Kidney glomerular epithelial cell (primary cell): ENCODE data around the gene UBE2Q1.

Experiments used
- DNase-seq: peaks from one replicate; lab custom pipeline; 2025; lab: John Stamatoyannopoulos, UW

The UBE2Q1 gene

DNA sequence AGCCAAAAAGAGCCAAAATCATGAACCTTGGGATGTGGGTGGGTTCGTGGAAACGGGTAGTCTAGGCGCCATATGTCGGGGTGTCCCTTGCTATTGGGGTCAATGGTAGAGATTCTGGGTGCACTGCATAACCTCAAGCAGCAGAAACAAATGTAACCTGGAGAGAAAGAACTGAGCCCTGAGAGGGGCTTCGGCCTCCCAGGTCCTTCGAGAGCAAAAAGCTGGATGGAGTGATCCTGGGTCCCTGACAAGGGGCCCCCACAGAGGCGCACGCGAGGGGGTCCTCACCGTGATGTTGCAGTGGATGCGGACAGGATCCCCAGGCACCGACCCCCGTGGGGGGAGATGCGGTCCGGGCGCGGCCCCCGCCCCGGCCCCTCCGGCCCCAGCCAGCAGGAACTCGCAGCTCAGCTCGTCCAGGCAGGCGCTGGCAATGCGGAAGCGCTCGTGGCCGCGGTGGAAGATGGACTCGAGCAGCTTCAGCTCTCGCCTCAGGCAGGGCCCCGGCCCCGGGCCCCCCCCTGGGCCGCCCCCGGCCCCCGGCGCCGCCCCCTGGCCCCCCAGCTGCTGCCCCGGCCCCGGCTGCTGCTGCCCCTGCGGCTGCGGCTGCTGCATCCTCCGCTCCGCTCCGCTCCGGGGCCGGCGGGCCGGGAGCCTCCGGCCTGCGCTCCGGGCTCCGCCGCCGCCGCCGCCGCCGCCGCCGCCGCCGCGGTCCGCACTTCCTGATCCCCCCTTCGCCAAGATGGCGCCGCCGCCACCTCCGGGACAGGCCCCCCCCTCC is at the start of gene UBE2Q1:
Gene UBE2Q1, minus strand, starts transcription at position 724 of the 781 bp plus-strand sequence. Its CDS starts 109 bp downstream, at position 615.
- DNase-seq: no peak

DNA sequence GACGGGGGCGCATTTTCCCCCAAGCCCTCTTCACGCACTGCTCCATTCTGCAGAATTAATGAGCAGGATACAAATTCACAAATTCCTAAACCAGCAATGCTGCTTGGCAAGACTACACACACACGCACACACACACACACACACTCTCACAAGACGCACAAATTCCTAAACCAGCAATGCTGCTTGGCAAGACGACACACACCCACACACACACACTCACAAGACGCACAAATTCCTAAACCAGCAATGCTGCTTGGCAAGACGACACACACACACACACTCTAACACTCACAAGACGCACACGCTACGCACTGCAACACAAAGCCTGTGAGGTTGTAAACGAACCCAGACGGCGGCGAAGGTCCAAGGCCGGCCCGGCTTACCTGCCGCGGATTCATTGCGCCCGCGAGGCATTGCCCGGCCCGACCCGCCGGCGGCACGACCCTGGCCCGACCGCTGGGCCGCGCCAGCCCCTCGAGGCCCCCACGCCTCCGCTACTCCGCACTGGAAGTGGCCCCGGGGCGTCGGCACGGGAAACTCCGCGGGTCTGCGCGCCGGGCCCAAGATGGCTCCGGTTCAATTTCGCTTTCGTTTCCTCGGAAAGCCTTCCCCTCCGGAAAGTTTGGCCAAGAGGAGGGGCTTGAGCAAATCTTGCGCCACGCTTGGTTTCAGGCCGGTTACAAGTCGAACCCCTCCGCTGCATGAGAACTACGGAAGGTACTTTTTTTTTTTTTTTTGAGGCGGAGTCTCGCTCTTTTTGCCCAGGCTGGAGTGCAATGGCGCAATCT is 49.3 kb upstream of the UBE2Q1 start, which contains the start of gene ADAR:
Gene ADAR, minus strand, starts transcription at position 578 of the 788 bp plus-strand sequence. Its CDS starts 180 bp downstream, at position 398.
- peak; percentile 81 for DNase-seq

DNA sequence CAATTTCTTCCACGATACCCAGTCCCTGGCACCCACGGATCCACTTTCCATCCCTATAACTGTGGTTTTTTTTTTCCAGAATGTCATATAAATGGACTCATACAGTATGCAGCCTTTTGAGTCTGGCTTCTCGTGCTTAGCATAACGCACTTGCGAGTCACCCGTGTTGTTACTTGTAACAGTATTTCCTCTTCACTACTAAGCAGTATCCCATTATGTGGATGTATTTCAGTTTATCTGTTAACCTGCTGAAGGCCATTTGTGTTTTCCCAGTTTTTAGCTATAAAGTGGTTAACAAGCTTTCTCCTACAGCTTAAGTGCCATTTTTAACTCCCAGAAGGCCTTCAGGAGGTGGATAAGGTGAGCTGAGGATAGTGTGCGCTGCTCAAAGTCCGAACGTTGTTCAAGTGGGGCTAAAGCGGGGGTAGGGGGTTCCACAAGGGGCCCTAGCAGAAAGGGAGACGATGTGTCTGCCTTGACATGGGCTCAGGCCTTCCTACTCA is 48.7 kb upstream of the UBE2Q1 start:
- DNase-seq: no peak

DNA sequence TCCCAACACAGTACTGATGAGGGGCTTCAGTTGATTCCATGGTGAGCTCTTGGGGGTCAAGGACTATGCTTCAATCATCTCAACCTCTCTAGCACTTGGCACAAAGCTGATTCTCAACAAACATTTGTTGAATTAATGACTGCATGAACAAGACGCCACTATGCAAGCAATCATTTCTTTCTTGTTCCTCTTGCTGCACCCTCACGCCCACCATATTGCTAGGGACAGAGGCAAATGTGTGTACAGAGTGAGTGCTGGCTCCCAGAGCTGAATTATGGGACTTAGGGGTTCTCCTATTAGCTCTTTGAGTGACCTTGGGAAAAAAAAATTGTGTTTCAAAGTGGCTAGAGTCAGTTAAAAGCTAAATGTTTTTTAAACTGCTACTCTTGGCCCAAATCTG is 47.1 kb upstream of the UBE2Q1 start:
- no peak for DNase-seq

DNA sequence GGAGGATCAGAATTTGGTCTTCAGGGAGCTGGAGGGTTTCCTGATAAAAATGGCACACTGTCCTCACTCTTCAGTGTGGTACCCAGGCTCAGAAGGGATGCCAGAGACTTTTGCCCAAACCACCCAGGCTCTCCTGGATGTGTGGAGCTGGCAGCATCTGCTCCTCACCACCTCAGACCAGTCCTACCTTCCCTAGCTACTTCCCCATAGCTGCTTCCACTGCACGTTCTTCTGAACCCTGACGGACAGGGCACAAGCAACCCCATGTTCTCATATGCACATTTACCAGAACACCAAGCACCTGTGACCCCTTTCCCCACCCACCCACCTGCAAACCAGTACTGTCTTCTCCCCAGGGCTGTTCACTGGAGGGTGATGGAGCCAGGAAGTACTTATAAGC is 44.9 kb upstream of the UBE2Q1 start:
- DNase-seq: no peak

DNA sequence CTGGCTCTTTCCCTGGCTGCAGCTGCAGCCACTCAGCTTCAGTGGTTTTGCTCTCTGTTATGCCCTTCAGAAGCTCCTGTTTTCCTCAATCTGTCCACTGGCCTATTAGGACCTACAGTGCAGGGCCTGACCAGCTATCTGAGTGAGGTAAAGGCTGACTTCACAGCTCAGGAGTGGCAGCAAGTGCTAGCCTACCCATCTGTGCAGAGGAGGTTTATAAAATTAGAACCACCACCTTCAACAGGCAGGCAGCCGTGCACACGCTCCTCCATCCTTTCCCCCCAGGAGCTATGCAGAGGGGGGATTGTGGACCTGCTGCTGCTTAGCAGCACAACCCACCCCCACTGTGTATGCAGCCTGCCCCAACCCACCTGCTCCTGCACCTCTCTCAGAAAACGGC is 41.2 kb upstream of the UBE2Q1 start:
- DNase-seq: no peak

DNA sequence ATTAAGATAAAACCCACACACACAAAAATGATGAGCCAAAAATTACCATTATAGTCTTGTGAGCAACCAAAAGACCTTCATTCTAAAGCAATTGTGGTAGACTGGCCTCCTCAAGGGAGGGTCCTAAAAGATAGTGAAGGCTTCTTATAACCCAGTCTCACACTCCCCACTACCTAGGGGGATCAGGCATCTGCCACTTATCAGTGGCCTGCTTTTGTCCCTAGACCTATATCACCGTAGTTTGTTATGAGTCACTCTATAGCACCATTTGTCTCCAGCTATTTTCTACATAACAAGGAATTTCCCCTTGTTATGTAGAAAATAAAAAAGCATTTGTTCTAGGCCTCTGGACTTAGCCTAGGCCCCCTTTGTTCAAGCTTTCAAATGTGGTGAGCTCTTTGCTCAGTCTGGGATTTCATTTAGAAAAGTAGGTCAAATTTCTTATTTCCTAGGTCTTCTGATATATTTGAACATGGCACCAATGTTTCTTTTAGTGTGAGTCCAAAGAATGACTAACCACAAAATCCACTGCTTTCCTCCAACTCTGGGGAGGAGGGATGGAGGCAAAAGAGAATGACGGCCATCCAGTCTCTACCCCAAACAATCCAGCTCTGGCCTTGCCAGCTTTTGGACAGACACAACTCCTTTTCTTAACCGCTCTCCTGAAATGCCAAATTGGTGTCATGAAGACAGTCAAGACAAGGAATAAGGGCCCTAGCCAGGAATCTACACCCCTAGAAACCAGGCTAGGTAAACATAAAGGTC is 40.6 kb upstream of the UBE2Q1 start:
- DNase-seq: no peak

DNA sequence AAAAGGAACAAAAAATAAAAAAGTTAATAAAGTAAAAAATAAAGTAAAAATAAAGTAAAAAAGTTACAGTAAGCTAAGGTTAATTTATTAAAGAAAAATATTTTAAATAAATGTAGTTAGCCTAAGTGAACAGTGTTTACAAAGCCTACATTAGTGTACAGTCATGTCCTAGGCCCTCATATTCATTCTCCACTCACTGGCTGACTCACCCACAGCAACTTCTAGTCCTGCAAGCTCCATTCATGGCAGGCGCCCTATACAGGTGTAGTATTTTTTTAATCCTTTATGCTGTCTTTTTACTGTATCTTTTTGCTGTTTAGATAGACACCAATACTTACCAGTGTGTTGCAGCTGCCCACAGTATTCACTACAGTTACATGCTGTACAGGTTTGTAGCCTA is 37.2 kb upstream of the UBE2Q1 start:
- peak; percentile 41 for DNase-seq

DNA sequence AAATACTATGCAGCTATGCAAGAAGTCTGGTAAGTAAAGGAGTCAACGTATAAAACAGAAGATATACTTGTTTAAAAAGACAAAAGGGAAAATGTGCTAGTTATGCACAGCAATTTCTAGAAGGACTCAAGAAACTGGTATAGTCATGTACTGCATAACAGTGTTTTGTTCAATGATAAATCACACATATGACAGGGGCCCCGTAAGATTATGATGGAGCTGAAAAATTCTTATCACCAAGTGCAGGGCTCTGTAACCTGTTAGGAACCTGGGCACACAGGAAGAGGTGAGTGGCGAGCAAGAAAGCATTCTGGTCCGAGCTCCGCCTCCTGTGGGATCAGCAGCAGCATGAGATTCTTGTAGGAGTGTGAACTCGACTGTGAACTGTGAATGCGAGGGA is 36.3 kb upstream of the UBE2Q1 start:
- DNase-seq: no peak

DNA sequence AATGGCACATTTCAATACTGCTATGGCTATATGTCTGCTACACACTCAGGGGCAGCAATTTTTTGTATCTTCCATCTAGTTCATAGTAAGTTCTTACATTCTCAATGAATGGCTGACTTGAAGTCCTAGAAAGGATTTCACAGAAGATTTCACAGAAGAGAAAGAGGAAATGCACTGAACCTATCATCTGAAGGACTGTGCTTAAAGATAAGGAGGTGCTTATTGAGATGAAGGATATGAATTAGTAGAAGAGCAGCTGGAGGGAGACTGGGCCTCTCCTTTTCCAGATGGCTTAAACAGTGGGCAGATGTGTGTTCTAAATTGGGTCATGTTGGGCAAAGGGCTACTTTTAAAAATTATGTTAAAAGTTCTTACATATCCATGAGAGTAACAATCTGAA is 34.9 kb upstream of the UBE2Q1 start:
- no peak for DNase-seq

DNA sequence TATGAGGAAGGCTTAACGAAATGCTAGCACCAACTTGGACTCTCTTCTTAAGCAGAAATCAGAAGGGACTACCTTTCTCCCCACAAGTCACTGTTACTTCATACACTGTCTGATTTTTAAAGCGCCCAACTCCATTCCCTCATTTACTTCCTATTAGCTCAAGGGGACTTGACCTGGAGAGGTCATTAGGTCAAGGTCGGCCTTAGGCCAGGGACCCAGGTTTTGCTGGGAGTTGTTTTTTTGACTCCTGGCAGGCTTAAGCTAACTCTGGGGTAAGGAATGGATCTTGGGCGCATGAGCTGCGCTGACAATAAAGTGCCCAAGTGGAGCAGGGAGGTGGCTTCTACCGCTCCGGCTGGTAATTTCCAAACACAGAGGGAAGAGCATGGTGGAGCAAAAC is 32.7 kb upstream of the UBE2Q1 start:
- no peak for DNase-seq

DNA sequence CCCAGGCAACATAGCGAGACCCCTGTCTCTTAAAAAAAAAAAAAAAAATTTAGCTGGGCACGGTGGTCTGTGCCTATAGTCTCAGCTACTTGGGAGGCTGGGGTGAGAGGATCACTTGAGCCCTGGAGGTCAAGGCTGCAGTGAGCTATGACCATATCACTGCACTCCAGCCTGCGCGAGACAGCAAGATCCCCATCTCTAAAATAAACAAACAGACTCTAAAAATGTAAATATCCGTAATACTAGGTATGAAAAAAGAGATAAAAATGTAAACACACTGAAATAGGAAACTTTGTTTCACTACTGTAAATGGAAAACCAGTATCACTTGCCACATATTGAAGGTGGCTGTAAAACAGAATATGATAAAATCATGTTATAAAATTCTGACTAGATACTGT is 32.3 kb upstream of the UBE2Q1 start:
- DNase-seq: no peak

DNA sequence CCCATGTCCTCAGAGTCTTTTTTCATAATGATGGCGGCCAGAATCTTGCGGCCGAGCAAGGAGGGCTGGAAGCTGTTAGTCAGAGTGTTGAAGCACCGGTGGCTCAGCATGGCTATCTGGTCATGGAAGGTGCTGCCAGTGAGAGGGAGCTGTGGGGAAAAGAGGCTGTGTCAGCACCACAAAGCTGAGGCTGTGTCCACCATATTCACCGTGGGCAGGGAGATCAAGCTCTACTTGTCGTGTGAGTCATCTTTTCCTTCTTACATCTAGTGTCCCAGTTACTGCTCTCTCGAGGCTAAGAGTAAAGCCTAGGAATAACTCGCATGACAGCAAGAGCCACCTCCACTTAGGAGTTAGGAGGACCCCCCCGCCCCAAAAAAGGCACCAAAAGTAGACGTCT is 31.3 kb upstream of the UBE2Q1 start:
- no peak for DNase-seq

DNA sequence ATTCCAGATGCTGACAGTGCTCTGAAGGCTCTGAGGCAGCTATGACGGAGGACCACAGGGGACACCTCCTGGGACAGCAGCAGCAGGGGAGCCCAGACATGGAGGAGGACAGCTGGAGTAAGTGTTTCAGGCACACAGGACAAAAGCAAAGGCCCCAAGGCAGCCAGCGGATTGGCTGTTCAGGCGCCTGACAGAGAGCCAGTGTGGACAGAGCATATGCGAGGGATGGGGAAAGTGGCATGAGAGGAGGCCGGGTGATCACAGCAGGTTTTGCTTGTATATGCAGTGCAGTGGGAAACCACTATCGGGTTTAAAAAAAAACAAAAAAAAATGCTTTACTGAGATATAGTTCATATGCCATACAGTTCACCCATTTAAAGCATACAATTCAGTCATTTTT is 28.2 kb upstream of the UBE2Q1 start:
- DNase-seq: no peak

DNA sequence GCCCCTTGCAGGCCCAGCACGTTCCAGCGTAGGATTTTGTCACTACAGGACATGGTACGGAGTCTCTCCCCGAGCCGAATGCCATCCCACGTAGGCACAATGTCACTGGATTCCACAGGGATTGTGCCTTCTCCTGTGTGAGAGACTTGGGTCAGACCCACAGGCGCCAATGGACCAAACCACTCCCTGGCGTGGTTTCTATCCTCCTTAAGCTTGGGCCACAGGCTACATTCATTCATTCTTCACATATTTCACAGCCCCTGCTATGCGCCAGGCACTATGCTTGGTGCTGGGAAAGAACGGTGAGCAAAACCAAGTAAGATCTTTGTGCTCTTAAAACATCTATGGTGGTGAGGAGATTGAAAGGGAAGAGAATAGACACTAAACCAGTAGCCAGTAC is 27.8 kb upstream of the UBE2Q1 start:
- no peak for DNase-seq

DNA sequence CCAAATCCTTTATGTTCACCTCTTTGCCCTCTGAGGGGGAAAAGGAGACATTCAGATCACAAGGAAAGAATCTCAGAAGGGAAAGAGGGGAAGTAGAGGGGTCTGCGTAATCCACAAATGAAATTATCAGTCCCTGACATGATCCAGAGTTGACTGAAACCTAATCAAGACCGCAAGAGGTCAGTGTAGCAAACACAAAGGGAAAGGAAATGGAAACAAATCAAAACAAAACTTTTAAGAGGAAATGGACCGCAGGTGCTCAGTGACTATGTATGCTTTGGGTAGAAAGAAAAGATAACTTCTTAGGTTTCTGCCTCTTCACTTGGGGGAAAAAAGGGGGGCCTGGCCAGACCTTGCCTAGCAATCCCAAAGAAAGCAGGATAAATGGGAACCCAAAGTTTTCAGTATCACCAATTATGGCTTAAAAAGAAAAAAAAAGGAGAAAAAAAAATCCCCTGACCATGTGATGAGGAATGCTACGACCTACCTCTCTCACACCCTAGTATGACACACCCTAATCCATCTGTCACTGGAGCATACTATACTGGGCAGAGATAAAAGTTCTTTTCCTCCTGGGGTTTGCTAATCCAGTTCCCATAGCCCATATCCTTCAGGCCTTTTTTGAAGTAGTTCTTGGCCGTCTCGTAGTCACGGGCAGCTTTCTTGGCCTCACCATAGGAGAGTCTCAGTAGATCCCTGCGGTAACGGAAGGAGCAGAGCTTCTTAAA is 26.0 kb upstream of the UBE2Q1 start:
- no peak for DNase-seq

DNA sequence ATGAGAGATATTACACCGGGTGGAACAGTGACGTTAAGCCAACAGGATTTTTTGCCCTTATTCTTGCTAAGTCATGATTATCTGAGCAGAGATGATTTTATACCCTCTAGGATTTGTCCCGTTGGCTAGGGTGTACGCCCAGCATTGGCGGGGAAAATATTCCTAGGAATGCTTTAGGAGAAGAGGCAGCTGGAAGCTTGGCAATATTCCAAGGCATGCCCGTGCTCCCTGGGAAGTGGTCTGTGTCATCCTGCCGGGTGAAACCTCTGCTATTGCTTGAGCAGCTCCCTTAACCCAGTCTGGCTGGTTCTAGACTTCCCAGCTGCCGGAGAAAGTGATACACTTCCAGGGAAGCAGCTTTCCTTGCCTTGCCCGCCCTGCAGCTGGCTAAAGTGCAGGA is 25.3 kb upstream of the UBE2Q1 start:
- DNase-seq: no peak

DNA sequence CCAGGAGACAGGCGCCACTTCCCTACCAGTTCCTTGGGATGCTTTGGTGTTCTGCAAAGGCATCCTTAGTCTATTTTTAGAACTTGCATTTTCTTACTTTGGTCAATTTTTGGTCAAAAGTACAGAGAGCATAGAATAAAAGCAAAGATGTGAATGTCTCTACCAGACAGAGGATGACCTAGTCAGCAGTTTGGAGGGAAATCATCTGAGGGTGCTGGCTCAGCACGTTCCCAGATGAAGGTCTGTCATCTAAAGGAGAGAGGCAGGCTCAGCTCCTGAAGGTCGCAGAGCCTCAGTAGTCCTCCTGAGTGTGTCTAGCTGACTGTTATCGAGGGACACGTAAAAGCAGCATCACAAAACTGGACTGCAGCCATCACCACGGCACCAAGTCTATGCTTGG is 24.4 kb upstream of the UBE2Q1 start:
- no peak for DNase-seq

DNA sequence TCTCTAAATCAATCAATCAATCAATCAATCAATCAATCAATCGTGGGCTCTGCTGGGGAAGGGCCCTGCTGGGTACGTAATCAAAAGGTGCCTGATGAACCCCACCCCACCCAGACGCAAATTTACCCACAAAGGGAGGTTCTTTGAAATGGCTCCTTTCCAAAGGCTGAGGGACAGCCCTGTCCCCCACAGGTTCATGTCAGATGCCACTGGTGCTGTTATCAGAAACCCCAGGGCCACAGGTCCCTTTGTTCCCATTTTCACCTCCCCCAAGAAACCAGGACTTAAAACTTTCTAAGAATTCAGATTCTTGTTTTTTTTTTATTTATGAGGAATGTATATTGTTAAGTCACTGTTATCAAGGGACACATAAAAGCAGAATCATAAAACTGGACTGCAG is 23.3 kb upstream of the UBE2Q1 start:
- no peak for DNase-seq

DNA sequence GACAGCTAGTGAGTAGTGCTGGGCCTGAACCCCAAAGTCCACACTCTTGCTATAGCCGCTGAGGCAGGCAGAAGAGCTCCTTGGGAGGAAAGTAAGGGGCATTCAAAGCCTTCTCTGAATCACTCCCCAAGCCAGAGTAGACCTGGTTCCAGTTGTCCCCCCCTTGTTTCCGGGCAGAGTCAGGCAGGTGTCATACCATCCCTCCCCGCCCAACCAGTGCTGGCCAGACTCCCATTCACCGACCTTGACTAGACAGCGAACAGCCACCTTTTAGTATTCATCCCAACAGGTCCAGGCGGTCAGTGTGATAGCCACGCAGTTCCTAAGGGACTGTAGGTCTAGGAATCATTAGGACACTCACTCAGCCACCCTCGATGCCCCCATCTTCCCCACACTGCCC is 20.9 kb upstream of the UBE2Q1 start:
- no peak for DNase-seq

DNA sequence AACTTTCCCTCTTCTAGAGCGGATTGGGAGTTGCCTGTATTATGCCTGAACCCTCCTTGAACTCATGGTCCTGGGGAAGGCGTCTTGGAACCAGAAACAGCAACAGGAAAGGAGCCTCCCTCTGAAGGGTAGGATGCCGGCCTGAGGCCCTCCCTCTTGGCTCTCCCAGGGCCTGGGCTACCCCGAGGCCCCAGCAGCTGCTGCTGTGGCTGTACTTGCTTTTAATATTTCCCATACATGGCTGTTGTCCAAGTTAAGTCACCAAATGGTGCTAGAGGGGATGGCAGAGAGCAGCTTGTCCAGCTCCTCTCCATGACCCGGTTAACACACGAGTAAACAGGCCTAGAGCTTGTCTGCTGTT is 19.6 kb upstream of the UBE2Q1 start:
- no peak for DNase-seq
